Neural crest cell (in vitro differentiated cells): ENCODE results near the gene FBXL17. TPM values are rescaled to one million over a fixed set of nuclear protein-coding genes. Genes with fewer than 3 reads are reported as not detected.

Experiments used
- DNase-seq: peaks from one replicate; pipeline ENCODE4 v3.0.0; 2021; ENCODE audit warnings: low read depth, mixed read lengths, low spot score
- H3K27ac Mint-ChIP-seq: one replicate; pipeline ENCODE4 v1.8.0; 2021; ENCODE audit warnings: mild to moderate bottlenecking, mixed read lengths; ENCODE audit not compliant: unreplicated experiment
- H3K27me3 Mint-ChIP-seq: 2 replicates; pipeline ENCODE4 v1.8.0; 2021; ENCODE audit warnings: low read depth, mild to moderate bottlenecking, mixed read lengths
- H3K36me3 Mint-ChIP-seq: 2 replicates; pipeline ENCODE4 v1.8.0; 2021; ENCODE audit warnings: low read depth, mild to moderate bottlenecking, mixed read lengths
- H3K4me1 Mint-ChIP-seq: 2 replicates; pipeline ENCODE4 v1.8.0; 2021; ENCODE audit warnings: mixed read lengths
- H3K4me3 Mint-ChIP-seq: one replicate; pipeline ENCODE4 v1.8.0; 2021; ENCODE audit warnings: mild to moderate bottlenecking, mixed read lengths
- H3K9me3 Mint-ChIP-seq: 2 replicates; pipeline ENCODE4 v1.8.0; 2021; ENCODE audit warnings: mixed read lengths
- total RNA-seq: library from RNA; stranded (reverse); gene quantifications from 2 replicates; pipeline ENCODE4 v1.2.1, GENCODE V29; 2021
- TF ChIP-seq, protein P1 (sequence below): fragments of 200-600 bp; sonication (generic); conservative IDR thresholded peaks from 2 replicates; pipeline ENCODE4 v1.5.0; 2021; ENCODE audit warnings: antibody characterized with exemption, mild to moderate bottlenecking

Gene FBXL17
- total RNA-seq, 1 donor from 2014 or later = 17.8 TPM

DNA sequence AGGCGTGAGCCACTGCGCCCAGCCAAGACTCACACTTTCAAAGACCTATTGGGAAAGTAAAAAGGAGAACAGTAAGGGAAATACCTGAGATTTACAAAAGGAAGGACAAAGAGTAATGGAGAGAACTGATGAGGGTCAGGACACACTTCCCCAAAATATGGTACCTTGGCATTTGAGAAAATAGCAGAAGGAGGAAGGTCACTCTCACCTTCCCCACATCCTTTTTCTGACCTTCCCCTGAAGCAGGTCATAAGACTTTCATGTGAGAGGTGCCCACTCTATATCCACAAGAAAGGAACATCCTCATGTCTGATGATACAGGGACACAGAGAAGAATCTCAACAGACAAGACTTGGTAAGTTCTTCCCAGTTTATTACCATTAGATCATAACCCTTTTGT is 272.8 kb downstream of the FBXL17 start:
- Mint-ChIP-seq H3K27ac (no peak overlapping the region), H3K9me3 (peaks cover 9% of the 10 kb centered on the region), H3K27me3 (no peaks in the 10 kb centered on the region), H3K4me3 (no peak overlapping the region), H3K4me1 (peaks cover 12% of the 10 kb centered on the region), H3K36me3 (peaks cover 10% of the 10 kb centered on the region)
- TF ChIP-seq, protein P1, sequence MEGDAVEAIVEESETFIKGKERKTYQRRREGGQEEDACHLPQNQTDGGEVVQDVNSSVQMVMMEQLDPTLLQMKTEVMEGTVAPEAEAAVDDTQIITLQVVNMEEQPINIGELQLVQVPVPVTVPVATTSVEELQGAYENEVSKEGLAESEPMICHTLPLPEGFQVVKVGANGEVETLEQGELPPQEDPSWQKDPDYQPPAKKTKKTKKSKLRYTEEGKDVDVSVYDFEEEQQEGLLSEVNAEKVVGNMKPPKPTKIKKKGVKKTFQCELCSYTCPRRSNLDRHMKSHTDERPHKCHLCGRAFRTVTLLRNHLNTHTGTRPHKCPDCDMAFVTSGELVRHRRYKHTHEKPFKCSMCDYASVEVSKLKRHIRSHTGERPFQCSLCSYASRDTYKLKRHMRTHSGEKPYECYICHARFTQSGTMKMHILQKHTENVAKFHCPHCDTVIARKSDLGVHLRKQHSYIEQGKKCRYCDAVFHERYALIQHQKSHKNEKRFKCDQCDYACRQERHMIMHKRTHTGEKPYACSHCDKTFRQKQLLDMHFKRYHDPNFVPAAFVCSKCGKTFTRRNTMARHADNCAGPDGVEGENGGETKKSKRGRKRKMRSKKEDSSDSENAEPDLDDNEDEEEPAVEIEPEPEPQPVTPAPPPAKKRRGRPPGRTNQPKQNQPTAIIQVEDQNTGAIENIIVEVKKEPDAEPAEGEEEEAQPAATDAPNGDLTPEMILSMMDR = no peak
- no peak for DNase-seq

DNA sequence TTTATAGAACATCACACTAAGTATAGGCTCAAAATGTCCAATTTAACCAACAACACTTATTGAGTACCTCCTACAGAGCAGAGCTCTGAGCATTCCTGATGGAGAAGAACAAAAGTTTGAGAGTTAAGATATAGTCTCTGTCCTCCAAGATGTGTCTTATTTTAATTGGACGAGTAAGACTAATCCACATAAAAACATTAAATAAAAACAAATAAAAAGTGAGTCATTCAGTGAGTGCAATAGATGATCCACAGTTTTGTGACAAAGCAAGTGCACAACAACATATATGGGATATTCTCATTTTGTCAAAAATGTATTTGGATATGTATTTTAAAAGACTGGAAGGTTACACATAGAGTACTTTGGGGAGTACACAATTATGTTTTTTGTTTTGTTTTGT is 277.4 kb downstream of the FBXL17 start:
- Mint-ChIP-seq H3K4me1 (peaks cover 14% of the 10 kb centered on the region), H3K36me3 (peaks cover 9% of the 10 kb centered on the region), H3K4me3 (no peak overlapping the region), H3K9me3 (peaks cover 3% of the 10 kb centered on the region), H3K27ac (no peak overlapping the region), H3K27me3 (no peaks in the 10 kb centered on the region)
- TF ChIP-seq, protein P1 = no peak
- DNase-seq = no peak

DNA sequence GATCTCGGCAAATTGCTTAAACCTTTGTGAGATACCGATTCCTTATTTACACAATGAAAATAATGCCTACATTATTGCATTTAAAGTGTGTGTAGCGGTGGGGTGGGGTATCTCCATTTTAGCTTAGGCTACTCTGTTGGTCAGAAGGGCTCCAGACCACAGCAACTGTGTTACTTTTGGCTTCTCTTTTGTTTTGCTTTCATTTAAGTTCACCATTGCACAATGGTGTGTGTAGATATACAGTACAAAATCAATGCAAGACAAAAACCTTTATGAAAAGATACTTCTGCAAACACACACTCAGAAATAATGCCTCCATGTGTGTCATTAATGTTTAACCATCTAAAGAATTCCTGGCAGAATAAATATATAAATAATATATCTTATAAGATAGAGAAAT is 279.4 kb downstream of the FBXL17 start:
- Mint-ChIP-seq H3K4me1 (peaks cover 14% of the 10 kb centered on the region), H3K36me3 (peaks cover 7% of the 10 kb centered on the region), H3K27ac (no peak overlapping the region)

DNA sequence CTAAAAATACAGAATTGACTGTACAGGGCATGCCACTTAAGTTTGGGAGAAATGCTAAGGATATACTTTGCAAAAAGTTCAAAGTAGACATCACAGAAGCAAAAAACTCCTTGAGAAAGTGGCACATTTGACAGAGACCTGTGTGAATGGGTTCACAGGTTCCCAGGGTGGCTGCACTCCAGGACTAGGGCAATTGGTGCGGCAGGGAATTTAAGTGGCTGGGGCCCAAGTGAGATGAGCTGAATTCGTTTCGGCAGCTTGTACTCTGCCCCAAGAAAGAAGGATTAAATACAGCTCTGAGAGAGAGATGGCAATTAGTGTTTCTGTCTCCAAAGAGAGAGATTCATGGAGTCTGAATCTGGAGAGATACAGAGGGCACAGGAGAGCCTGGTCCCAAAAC is 280.1 kb downstream of the FBXL17 start:
- no peak overlapping the region for H3K27ac Mint-ChIP-seq
- H3K9me3 Mint-ChIP-seq = peaks cover 5% of the 10 kb centered on the region
- H3K27me3 Mint-ChIP-seq = no peaks in the 10 kb centered on the region
- H3K36me3 Mint-ChIP-seq = peaks cover 7% of the 10 kb centered on the region
- peaks cover 14% of the 10 kb centered on the region for H3K4me1 Mint-ChIP-seq
- TF ChIP-seq, protein P1 = no peak
- DNase-seq = no peak
- H3K4me3 Mint-ChIP-seq = no peak overlapping the region

More for the DNA sequence above, 279.4 kb downstream of the FBXL17 start:
- peaks cover 5% of the 10 kb centered on the region for H3K9me3 Mint-ChIP-seq
- no peak for DNase-seq
- TF ChIP-seq, protein P1 = no peak
- no peak overlapping the region for H3K4me3 Mint-ChIP-seq
- H3K27me3 Mint-ChIP-seq = no peaks in the 10 kb centered on the region

DNA sequence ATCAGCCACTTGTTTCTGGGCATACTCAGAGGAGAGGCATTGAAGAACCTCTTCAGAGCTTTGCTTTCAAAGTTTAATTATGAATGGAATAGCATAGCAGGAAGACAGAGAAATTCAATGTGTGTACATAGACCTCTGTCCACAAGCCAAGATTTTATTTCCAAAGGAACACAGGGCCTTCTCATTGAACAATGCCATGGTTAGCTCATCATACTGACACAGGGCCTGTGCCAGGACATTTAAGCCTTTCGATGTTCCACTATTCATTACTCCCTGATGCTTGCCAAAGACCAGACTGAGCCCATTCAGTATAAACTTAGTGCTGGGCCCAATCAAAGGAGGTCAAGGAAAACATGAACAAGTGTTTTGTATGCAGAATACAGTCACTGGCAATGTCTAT is 280.8 kb downstream of the FBXL17 start:
- no peak for DNase-seq
- TF ChIP-seq, protein P1 = no peak
- Mint-ChIP-seq H3K9me3 (peaks cover 5% of the 10 kb centered on the region), H3K4me3 (no peak overlapping the region), H3K36me3 (peaks cover 10% of the 10 kb centered on the region), H3K27me3 (no peaks in the 10 kb centered on the region), H3K4me1 (peaks cover 14% of the 10 kb centered on the region), H3K27ac (no peak overlapping the region)

DNA sequence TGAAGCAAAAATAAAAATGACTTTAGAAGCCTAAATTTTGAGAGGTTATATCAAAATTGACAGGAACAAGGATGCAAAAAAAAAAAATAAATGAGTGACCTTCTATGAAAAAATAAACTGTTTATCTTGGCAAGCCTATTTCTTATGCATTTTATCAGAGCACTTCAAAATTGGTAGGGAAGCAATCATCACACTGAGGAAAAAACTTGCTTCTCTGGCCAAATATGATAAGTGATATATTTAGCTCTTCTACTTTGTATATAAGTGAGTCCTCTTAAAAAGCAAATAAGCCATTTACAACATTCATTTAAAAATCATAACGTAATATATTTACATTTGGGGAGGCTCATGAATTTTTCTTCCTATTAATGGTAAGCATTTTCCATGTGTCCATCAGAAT is 287.1 kb downstream of the FBXL17 start:
- no peak for DNase-seq
- no peak overlapping the region for H3K27ac Mint-ChIP-seq
- H3K27me3 Mint-ChIP-seq = no peaks in the 10 kb centered on the region
- H3K4me1 Mint-ChIP-seq = no peaks in the 10 kb centered on the region
- TF ChIP-seq, protein P1 = no peak
- peaks cover 6% of the 10 kb centered on the region for H3K36me3 Mint-ChIP-seq
- H3K4me3 Mint-ChIP-seq = no peak overlapping the region
- H3K9me3 Mint-ChIP-seq = peaks cover 2% of the 10 kb centered on the region
